Measurements from ENCODE around the gene MNT. TPM values are rescaled to one million over a fixed set of nuclear protein-coding genes. Genes with fewer than 3 reads are reported as not detected.
"Not testable (repeated sequence)": the region's sequence is repeated elsewhere in the genome, so short reads cannot be mapped to it uniquely, and the experiment has no call there.

MNT gene
- total RNA-seq: 4.5 and 5.0 TPM in 2 replicates

DNA sequence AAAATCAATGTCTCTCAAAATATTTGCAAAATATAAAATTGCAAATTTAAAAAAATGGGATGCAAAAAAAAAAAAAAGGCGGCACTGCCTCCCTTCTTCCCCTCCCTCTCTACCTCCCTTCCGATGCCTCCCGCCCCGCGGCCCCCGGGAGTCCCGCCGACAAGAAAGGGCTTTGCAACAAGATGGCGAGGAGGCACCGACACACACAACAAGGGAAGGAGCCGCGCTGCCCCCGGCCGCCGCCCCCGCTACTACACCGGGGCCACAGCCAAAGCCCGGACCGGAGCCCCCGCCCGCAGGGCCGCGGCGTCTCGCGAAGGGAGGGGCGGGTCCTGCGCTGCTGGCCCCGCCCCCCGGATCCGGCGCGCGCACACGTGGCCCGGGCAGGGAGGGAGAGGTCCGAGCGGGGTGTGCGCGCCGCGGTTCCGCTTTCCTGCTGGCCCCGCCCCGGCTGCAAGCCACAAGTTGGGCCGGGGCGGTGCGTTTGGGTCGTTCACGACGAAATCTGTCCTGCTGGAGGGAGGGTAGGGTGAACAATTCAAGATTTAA is at the start of gene MNT:
TSS of gene MNT (minus strand) at position 184 of the 549 bp plus-strand sequence. CDS start 348 bp downstream, outside the sequence.
- FAIRE-seq (no peak), DNase-seq (ENCODE audit: low read depth) (no peak)
- TF ChIP-seq CTCF (IDR thresholded peaks at IDR 0.05; ENCODE audit: insufficient read depth, low read length, severe bottlenecking): no peak
- H3K4me3 ChIP-seq (ENCODE audit: low read depth, low read length): peak within 1 kb of the TSS; percentile 99
- peaks cover 2% of the 10 kb centered on the region for H3K36me3 ChIP-seq (ENCODE audit: control insufficient read depth, insufficient read depth, low read length)
- no peaks in the 10 kb centered on the region for H3K27me3 ChIP-seq (ENCODE audit: control insufficient read depth, insufficient read depth, low read length)

DNA sequence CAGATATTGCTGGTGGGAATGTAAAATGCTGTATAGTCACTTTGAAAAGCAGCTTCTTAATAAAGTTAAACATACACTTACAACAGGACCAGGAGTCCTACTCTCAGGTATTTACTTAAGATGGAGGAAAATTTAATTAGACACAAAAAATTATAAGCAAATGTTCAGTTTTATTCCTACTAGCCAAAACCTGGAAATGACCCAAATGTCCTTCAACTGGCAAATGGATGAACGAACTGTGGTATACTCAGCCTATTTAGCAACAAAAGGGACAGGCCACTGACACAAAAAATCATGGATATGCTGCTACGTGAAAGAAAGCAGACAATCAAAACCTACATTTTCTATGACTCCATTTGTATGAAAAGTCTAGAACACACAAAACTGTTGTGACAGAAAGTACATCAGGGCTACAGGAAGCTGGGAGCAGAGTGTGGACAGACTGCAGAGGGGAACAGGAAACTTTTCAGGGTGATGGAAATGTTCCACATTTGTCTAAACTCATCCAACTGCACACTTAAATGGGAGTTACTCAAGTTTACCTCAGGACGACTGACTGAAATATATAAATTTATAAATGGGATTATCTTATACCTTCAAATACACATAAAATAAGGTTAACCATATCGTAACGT is 49.3 kb upstream of the MNT start:
- FAIRE-seq (no peak), DNase-seq (ENCODE audit: low read depth) (no peak)
- TF ChIP-seq CTCF (IDR thresholded peaks at IDR 0.05; ENCODE audit: insufficient read depth, low read length, severe bottlenecking): no peak
- Histone ChIP-seq H3K4me3 (ENCODE audit: low read depth, low read length) (no peak overlapping the region), H3K27me3 (ENCODE audit: control insufficient read depth, insufficient read depth, low read length) (no peaks in the 10 kb centered on the region), H3K36me3 (ENCODE audit: control insufficient read depth, insufficient read depth, low read length) (no peaks in the 10 kb centered on the region)

- Histone ChIP-seq H3K36me3 (ENCODE audit: control insufficient read depth, insufficient read depth, low read length) (no peaks in the 10 kb centered on the region), H3K4me3 (ENCODE audit: low read depth, low read length) (no peak overlapping the region), H3K27me3 (ENCODE audit: control insufficient read depth, insufficient read depth, low read length) (no peaks in the 10 kb centered on the region)
- FAIRE-seq: no peak
- TF ChIP-seq CTCF (IDR thresholded peaks at IDR 0.05; ENCODE audit: insufficient read depth, low read length, severe bottlenecking): no peak
- DNase-seq (ENCODE audit: low read depth): no peak
Observed at GRCh38 chr17:2449486-2449885, 48.6 kb upstream of the MNT start.

- not testable (repeated sequence) for H3K36me3 ChIP-seq (ENCODE audit: control insufficient read depth, insufficient read depth, low read length); FAIRE-seq; H3K27me3 ChIP-seq (ENCODE audit: control insufficient read depth, insufficient read depth, low read length); H3K4me3 ChIP-seq (ENCODE audit: low read depth, low read length); DNase-seq (ENCODE audit: low read depth)
Observed at GRCh38 chr17:2447479-2447878, 46.6 kb upstream of the MNT start.

- FAIRE-seq (no peak), DNase-seq (ENCODE audit: low read depth) (no peak)
- no peak for TF ChIP-seq CTCF (IDR thresholded peaks at IDR 0.05; ENCODE audit: insufficient read depth, low read length, severe bottlenecking)
- Histone ChIP-seq H3K27me3 (ENCODE audit: control insufficient read depth, insufficient read depth, low read length) (no peaks in the 10 kb centered on the region), H3K4me3 (ENCODE audit: low read depth, low read length) (no peak overlapping the region), H3K36me3 (ENCODE audit: control insufficient read depth, insufficient read depth, low read length) (no peaks in the 10 kb centered on the region)
Observed at GRCh38 chr17:2445638-2446037, 44.8 kb upstream of the MNT start.

- Histone ChIP-seq H3K4me3 (ENCODE audit: low read depth, low read length) (no peak overlapping the region), H3K27me3 (ENCODE audit: control insufficient read depth, insufficient read depth, low read length) (no peaks in the 10 kb centered on the region), H3K36me3 (ENCODE audit: control insufficient read depth, insufficient read depth, low read length) (peaks cover under 1% of the 10 kb centered on the region)
- FAIRE-seq (no peak), DNase-seq (ENCODE audit: low read depth) (no peak)
- TF ChIP-seq CTCF (IDR thresholded peaks at IDR 0.05; ENCODE audit: insufficient read depth, low read length, severe bottlenecking): no peak
Observed at GRCh38 chr17:2444382-2444781, 43.5 kb upstream of the MNT start.
